Ascending aorta (tissue), 2 donors: ENCODE measurements around the gene RAD51B. TPM values are rescaled to one million over a fixed set of nuclear protein-coding genes. Genes with fewer than 3 reads are reported as not detected.

Experiments used
- DNase-seq, 2 donors: peaks; one replicate each; pipeline ENCODE4 v3.0.0-alpha.2; 2019; ENCODE audit warnings: low spot score in 2 of 2
- H3K27ac ChIP-seq, 2 donors: fragments of 200-600 bp; sonication (generic); one replicate each; pipeline ENCODE4 v1.5.1; 2016 to 2017; ENCODE audit warnings: mild to moderate bottlenecking in 1 of 2
- H3K27me3 ChIP-seq: fragments of 200-600 bp; sonication (generic); one replicate; pipeline ENCODE4 v1.5.1; 2017
- H3K36me3 ChIP-seq, 2 donors: fragments of 200-600 bp; sonication (generic); one replicate each; pipeline ENCODE4 v1.5.1; 2016
- H3K4me1 ChIP-seq, 2 donors: fragments of 200-600 bp; sonication (generic); one replicate each; pipeline ENCODE4 v1.5.1; 2016 to 2017; ENCODE audit warnings: mild to moderate bottlenecking in 1 of 2
- H3K4me3 ChIP-seq, 2 donors: fragments of 200-600 bp; sonication (generic); one replicate each; pipeline ENCODE4 v1.5.1; 2016 to 2017; ENCODE audit warnings: mild to moderate bottlenecking in 1 of 2
- H3K9me3 ChIP-seq, 2 donors: fragments of 200-600 bp; sonication (generic); one replicate each; pipeline ENCODE4 v1.5.1; 2016
- CTCF ChIP-seq, 3 experiments: fragments of 200-600 bp in 2 of 3; fragments of 450-650 bp in 1 of 3; sonication (generic) in 2 of 3; IDR thresholded peaks; one replicate each; pipeline ENCODE4 v1.5.1; 2016 to 2019; ENCODE audit warnings: antibody characterized with exemption in 3 of 3, mild to moderate bottlenecking in 1 of 3, moderate library complexity in 1 of 3
- intact Hi-C: fragments of 100-400 bp; cut with DNase I; formaldehyde crosslinking; loops from one replicate; pipeline ENCODE4 v1.15.1; 2023
- total RNA-seq: library from RNA; depleted of rRNA; stranded (reverse); fragments of >200 nt; gene quantifications from one replicate; pipeline ENCODE4 v1.1.0, GENCODE V29; 2016

Gene RAD51B
- total RNA-seq, 1 donor from 2014 or later = not detected

GRCh38 chr14:68273413-68273812 lies 453.8 kb downstream of the RAD51B start:
- intact Hi-C loops = no loop called here
- no peaks in the 10 kb centered on the region for H3K36me3 ChIP-seq
- no peak for TF ChIP-seq CTCF (IDR thresholded peaks at IDR 0.05)
- H3K27me3 ChIP-seq = no peaks in the 10 kb centered on the region
- DNase-seq = no peak
- H3K4me1 ChIP-seq = peaks cover 3 to 4% of the 10 kb centered on the region in 2 donors
- no peak overlapping the region for H3K4me3 ChIP-seq
- H3K27ac ChIP-seq = no peak overlapping the region
- H3K9me3 ChIP-seq = no peaks in the 10 kb centered on the region

- intact Hi-C loops = no loop called here
- Histone ChIP-seq H3K9me3 (no peaks in the 10 kb centered on the region), H3K27me3 (no peaks in the 10 kb centered on the region), H3K36me3 (no peaks in the 10 kb centered on the region), H3K27ac (no peak overlapping the region), H3K4me3 (no peak overlapping the region), H3K4me1 (peaks cover 4 to 9% of the 10 kb centered on the region in 2 donors)
- DNase-seq = no peak
- no peak for TF ChIP-seq CTCF (IDR thresholded peaks at IDR 0.05)
These were observed 455.1 kb downstream of the RAD51B start for GRCh38 chr14:68274725-68275124.

- DNase-seq = no peak
- no peak overlapping the region for H3K4me3 ChIP-seq
- no peaks in the 10 kb centered on the region for H3K36me3 ChIP-seq
- no peak for TF ChIP-seq CTCF (IDR thresholded peaks at IDR 0.05)
- no peaks in the 10 kb centered on the region for H3K9me3 ChIP-seq
- no peaks in the 10 kb centered on the region for H3K27me3 ChIP-seq
- no peak overlapping the region for H3K27ac ChIP-seq
- intact Hi-C loops = no loop called here
- H3K4me1 ChIP-seq = peaks cover 0 to 6% of the 10 kb centered on the region in 2 donors
These were observed 459.2 kb downstream of the RAD51B start for GRCh38 chr14:68278576-68279436.

- Histone ChIP-seq H3K27me3 (no peaks in the 10 kb centered on the region), H3K9me3 (no peaks in the 10 kb centered on the region), H3K27ac (no peak overlapping the region), H3K36me3 (no peaks in the 10 kb centered on the region), H3K4me1 (peaks cover 0 to 6% of the 10 kb centered on the region in 2 donors), H3K4me3 (no peak overlapping the region)
- no peak for TF ChIP-seq CTCF (IDR thresholded peaks at IDR 0.05)
- intact Hi-C loops = no loop called here
- DNase-seq = no peak
These were observed 459.8 kb downstream of the RAD51B start for GRCh38 chr14:68279437-68279720.

GRCh38 chr14:68279777-68280233 lies 460.2 kb downstream of the RAD51B start:
- intact Hi-C loops = no loop called here
- no peak for TF ChIP-seq CTCF (IDR thresholded peaks at IDR 0.05)
- DNase-seq = no peak
- Histone ChIP-seq H3K9me3 (no peaks in the 10 kb centered on the region), H3K27ac (peak overlapping the region in 1 of 2 donors; percentile 5), H3K4me3 (no peak overlapping the region), H3K36me3 (no peaks in the 10 kb centered on the region), H3K4me1 (peaks cover 0 to 6% of the 10 kb centered on the region in 2 donors), H3K27me3 (no peaks in the 10 kb centered on the region)
